CD4-positive, alpha-beta T cell treated with Interleukin-15 for 4 hours (primary cell): ENCODE data around the gene UBA52.
A peak's percentile ranks its signal among the peaks of the same experiment; 100 is the strongest.

Source experiments
- DNase-seq: peaks from one replicate; pipeline ENCODE4 v3.0.0-alpha.2; 2020; ENCODE audit warnings: low spot score

Gene UBA52

GRCh38 chr19:18608805-18609716 is 37.4 kb downstream of the UBA52 start:
- no peak for DNase-seq

- DNase-seq = no peak
These were observed 38.0 kb downstream of the UBA52 start for GRCh38 chr19:18609717-18610051.

- DNase-seq = no peak
These were observed 38.5 kb downstream of the UBA52 start for GRCh38 chr19:18610245-18610555.

- DNase-seq = no peak
These were observed 39.1 kb downstream of the UBA52 start for GRCh38 chr19:18610556-18611326.

GRCh38 chr19:18611327-18612050 is 39.8 kb downstream of the UBA52 start:
- DNase-seq = no peak

GRCh38 chr19:18612051-18612771 is 40.6 kb downstream of the UBA52 start:
- no peak for DNase-seq

- DNase-seq = peak; percentile 37
These were observed 41.3 kb downstream of the UBA52 start, which contains the start of gene TMEM59L for GRCh38 chr19:18612772-18613588. TMEM59L (plus strand) TSS chr19:18612870; CDS start chr19:18612959, 89 bp downstream.

- no peak for DNase-seq
These were observed 42.1 kb downstream of the UBA52 start for GRCh38 chr19:18613589-18614234.

- DNase-seq = no peak
These were observed 44.4 kb downstream of the UBA52 start for GRCh38 chr19:18616023-18616422.

- DNase-seq = no peak
These were observed 45.9 kb downstream of the UBA52 start for GRCh38 chr19:18617562-18617961.

- DNase-seq = no peak
These were observed 46.6 kb downstream of the UBA52 start for GRCh38 chr19:18618236-18618635.

- DNase-seq = no peak
These were observed 48.7 kb downstream of the UBA52 start for GRCh38 chr19:18620311-18620710.

- no peak for DNase-seq
These were observed 49.2 kb downstream of the UBA52 start for GRCh38 chr19:18620902-18621301.

GRCh38 chr19:18626906-18627305 is 55.2 kb downstream of the UBA52 start:
- DNase-seq = no peak
